ENCODE measurements around the gene PREB.

Gene PREB

GRCh38 chr2:27084297-27085061, 50.0 kb downstream of the PREB start:
- no peak for TF ChIP-seq CTCF (IDR thresholded peaks at IDR 0.05; ENCODE audit: borderline replicate concordance, control extremely low read depth, extremely low read depth, insufficient read depth, missing control alignments)
- DNase-seq (ENCODE audit: low spot score) = no peak
- in situ Hi-C loops (cut with MboI; ENCODE audit: low sequenced_read_pairs, unreplicated experiment) = no loop called here

GRCh38 chr2:27083410-27084296, 50.8 kb downstream of the PREB start:
- in situ Hi-C loops (cut with MboI; ENCODE audit: low sequenced_read_pairs, unreplicated experiment) = no loop called here
- TF ChIP-seq CTCF (IDR thresholded peaks at IDR 0.05; ENCODE audit: borderline replicate concordance, control extremely low read depth, extremely low read depth, insufficient read depth, missing control alignments) = no peak
- no peak for DNase-seq (ENCODE audit: low spot score)

- TF ChIP-seq CTCF (IDR thresholded peaks at IDR 0.05; ENCODE audit: borderline replicate concordance, control extremely low read depth, extremely low read depth, insufficient read depth, missing control alignments) = no peak
- no peak for DNase-seq (ENCODE audit: low spot score)
- in situ Hi-C loops (cut with MboI; ENCODE audit: low sequenced_read_pairs, unreplicated experiment) = no loop called here
Measured at GRCh38 chr2:27082773-27083409, 51.5 kb downstream of the PREB start.

- in situ Hi-C loops (cut with MboI; ENCODE audit: low sequenced_read_pairs, unreplicated experiment) = no loop called here
- no peak for TF ChIP-seq CTCF (IDR thresholded peaks at IDR 0.05; ENCODE audit: borderline replicate concordance, control extremely low read depth, extremely low read depth, insufficient read depth, missing control alignments)
- no peak for DNase-seq (ENCODE audit: low spot score)
Measured at GRCh38 chr2:27081984-27082772, 52.3 kb downstream of the PREB start.
